Vagina (tissue), 2 donors: ENCODE measurements around the gene ALS2. TPM values are rescaled to one million over a fixed set of nuclear protein-coding genes. Genes with fewer than 3 reads are reported as not detected.
A peak's percentile ranks its signal among the peaks of the same experiment; 100 is the strongest.

Experiments used
- DNase-seq, 2 donors: peaks; one replicate each; pipeline ENCODE4 v3.0.0-alpha.2; 2017; ENCODE audit errors: extremely low spot score in 2 of 2
- H3K27ac ChIP-seq: fragments of 200-600 bp; sonication (generic); one replicate; pipeline ENCODE4 v1.5.1; 2019
- H3K27me3 ChIP-seq: fragments of 200-600 bp; sonication (generic); one replicate; pipeline ENCODE4 v1.5.1; 2019
- H3K36me3 ChIP-seq, 2 donors: fragments of 200-600 bp; sonication (generic); one replicate each; pipeline ENCODE4 v1.5.1; 2017 to 2019
- H3K4me1 ChIP-seq: fragments of 200-600 bp; sonication (generic); one replicate; pipeline ENCODE4 v1.5.1; 2019
- H3K4me3 ChIP-seq, 2 donors: fragments of 200-600 bp; sonication (generic); 1 replicate in 1 of 2; 2 replicates in 1 of 2; pipeline ENCODE4 v1.5.1; 2016 to 2019
- H3K9me3 ChIP-seq: fragments of 200-600 bp; sonication (generic); one replicate; pipeline ENCODE4 v1.5.1; 2019
- POLR2A ChIP-seq, 2 donors: fragments of 450-650 bp; IDR thresholded peaks; one replicate each; pipeline ENCODE4 v1.6.1; 2017; ENCODE audit warnings: antibody characterized with exemption in 2 of 2, mild to moderate bottlenecking in 2 of 2, moderate library complexity in 2 of 2
- POLR2AphosphoS5 ChIP-seq, 2 donors: sonication (generic); formaldehyde crosslinking; IDR thresholded peaks; one replicate each; pipeline ENCODE4 v1.9.0; 2017; ENCODE audit warnings: antibody characterized with exemption in 2 of 2, mild to moderate bottlenecking in 2 of 2, low read depth in 1 of 2; ENCODE audit not compliant: insufficient read depth in 1 of 2
- intact Hi-C: fragments of 100-400 bp; cut with DNase I; formaldehyde crosslinking; loops from one replicate; pipeline ENCODE4 v1.15.1; 2023
- total RNA-seq: library from RNA; depleted of rRNA; stranded (reverse); fragments of >200 nt; gene quantifications from one replicate; pipeline ENCODE4 v1.2.3, GENCODE V29; 2016
- TF ChIP-seq, protein P1 (sequence below), 3 experiments: fragments of 450-650 bp in 2 of 3; fragments of 200-600 bp in 1 of 3; sonication (generic) in 1 of 3; IDR thresholded peaks; one replicate each; pipeline ENCODE4 v1.5.1; 2017 to 2019; ENCODE audit warnings: antibody characterized with exemption in 3 of 3, mild to moderate bottlenecking in 2 of 3, moderate library complexity in 2 of 3

ALS2 gene
- total RNA-seq, 1 donor from 2014 or later = 9.3 TPM

DNA sequence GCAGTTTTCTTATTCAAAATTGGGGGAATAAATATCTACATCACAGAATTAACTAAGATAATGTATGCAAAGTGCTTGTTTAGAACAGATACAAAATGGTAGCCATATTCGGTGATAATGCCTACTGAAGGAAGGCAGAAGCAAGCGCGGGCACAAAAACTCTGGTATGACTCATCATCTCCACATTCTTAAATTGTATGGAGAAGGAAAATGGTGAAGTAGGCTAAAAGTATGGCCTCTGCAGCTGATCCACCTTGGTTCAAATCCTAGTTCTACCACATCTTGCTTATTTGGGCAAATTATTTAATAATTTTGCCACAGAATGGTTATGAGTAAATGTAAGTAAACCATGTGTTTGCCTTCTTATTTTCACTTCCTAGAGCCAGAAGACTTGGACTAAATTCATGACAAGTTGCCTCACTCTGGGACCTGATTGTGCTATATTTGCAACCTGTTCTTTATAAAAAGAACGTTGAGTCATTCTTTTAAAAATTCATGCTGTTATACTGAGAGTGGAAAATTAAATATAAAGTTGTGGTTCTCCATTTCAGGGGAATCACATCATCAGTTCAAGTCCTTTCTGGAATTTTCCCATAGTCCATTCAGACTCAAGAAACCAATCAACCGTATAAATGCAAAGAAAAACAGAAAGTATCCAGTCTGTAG is 16.6 kb upstream of the ALS2 start:
- Histone ChIP-seq H3K36me3 (no peaks in the 10 kb centered on the region), H3K27me3 (no peaks in the 10 kb centered on the region), H3K4me3 (no peak overlapping the region), H3K4me1 (no peaks in the 10 kb centered on the region), H3K27ac (no peak overlapping the region), H3K9me3 (no peaks in the 10 kb centered on the region)
- TF ChIP-seq, protein P1, sequence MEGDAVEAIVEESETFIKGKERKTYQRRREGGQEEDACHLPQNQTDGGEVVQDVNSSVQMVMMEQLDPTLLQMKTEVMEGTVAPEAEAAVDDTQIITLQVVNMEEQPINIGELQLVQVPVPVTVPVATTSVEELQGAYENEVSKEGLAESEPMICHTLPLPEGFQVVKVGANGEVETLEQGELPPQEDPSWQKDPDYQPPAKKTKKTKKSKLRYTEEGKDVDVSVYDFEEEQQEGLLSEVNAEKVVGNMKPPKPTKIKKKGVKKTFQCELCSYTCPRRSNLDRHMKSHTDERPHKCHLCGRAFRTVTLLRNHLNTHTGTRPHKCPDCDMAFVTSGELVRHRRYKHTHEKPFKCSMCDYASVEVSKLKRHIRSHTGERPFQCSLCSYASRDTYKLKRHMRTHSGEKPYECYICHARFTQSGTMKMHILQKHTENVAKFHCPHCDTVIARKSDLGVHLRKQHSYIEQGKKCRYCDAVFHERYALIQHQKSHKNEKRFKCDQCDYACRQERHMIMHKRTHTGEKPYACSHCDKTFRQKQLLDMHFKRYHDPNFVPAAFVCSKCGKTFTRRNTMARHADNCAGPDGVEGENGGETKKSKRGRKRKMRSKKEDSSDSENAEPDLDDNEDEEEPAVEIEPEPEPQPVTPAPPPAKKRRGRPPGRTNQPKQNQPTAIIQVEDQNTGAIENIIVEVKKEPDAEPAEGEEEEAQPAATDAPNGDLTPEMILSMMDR (IDR thresholded peaks at IDR 0.05) = no peak
- TF ChIP-seq POLR2AphosphoS5 (IDR thresholded peaks at IDR 0.05; ENCODE audit: insufficient read depth in 1 of 2, low read depth in 1 of 2) = no peak
- intact Hi-C loops = loop anchor here (10.0 kb wide), 1 partner anchor 377 kb away; no protein-coding TSS in a partner anchor
- DNase-seq = no peak

DNA sequence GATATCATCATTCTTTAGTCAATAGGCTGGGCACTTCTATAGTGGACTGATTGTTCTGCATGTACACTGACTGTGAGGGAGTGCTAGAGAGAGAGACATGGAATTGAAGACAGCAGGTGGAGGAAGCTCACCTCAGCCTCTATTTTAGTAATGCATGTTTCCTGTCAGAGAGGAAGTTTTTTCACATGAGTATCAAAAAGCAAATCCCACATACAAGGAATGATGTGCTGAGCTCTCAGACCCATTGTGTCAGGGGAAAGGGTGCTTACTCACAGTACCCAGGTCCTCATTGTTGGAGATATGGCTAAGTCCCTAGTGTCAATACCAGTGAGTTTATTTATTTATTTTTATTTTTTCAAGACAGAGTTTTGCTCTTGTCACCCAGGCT is 15.7 kb upstream of the ALS2 start:
- Histone ChIP-seq H3K27ac (no peak overlapping the region), H3K4me3 (no peak overlapping the region), H3K9me3 (no peaks in the 10 kb centered on the region), H3K27me3 (no peaks in the 10 kb centered on the region), H3K36me3 (no peaks in the 10 kb centered on the region), H3K4me1 (no peaks in the 10 kb centered on the region)
- intact Hi-C loops = loop anchor here (10.0 kb wide), 1 partner anchor 378 kb away; no protein-coding TSS in a partner anchor
- no peak for DNase-seq
- TF ChIP-seq POLR2AphosphoS5 (IDR thresholded peaks at IDR 0.05; ENCODE audit: insufficient read depth in 1 of 2, low read depth in 1 of 2) = no peak
- no peak for TF ChIP-seq POLR2A (IDR thresholded peaks at IDR 0.05)
- TF ChIP-seq, protein P1 (IDR thresholded peaks at IDR 0.05) = no peak

DNA sequence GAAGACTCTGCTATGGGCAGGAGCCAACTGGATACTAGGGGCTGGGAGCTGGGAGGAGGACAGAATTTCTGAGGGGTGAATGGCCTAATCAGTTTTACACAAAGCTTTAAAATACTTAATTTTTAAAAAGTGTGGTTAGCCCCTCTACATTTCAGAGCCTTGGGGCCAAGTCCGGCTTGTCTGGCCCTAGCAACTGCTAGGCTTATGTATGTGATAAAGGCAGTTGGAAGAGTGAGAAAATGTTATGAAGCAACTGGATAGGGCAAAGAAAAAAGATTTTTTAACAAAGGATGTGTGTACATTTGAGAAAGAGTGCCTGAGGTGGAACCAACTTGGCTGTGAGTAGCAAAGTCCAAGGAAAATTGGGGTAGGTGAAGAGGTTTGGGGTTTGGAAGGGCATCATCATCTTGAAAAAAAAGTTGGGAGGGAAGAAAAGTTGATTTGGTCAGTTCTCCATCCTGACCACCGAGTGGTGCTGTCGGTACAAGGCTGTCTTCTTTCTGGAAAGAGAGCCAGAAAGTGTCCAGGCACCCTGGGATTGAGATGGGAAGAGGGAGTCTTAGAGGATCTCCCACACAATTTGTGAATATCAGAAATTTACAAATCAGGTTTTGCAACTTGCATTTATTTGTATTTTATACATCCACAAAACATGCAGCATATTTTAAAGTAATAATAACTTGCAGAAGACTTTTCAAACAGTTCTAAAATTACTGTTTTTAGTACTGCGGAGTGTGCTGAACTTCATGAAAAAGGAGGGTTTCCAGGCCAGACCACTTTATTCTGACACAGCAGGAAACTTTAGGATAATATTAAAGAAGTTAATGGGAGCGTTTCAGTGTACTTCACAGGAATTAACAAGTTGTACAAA is 15.1 kb upstream of the ALS2 start:
- H3K4me3 ChIP-seq = no peak overlapping the region
- no peak for DNase-seq
- H3K36me3 ChIP-seq = no peaks in the 10 kb centered on the region
- H3K27ac ChIP-seq = no peak overlapping the region
- no peaks in the 10 kb centered on the region for H3K27me3 ChIP-seq
- H3K9me3 ChIP-seq = no peaks in the 10 kb centered on the region
- intact Hi-C loops = loop anchor here (10.0 kb wide), 1 partner anchor 379 kb away; no protein-coding TSS in a partner anchor
- H3K4me1 ChIP-seq = no peaks in the 10 kb centered on the region
- TF ChIP-seq, protein P1 (IDR thresholded peaks at IDR 0.05) = peak in 2 of 3 experiments; percentile 35 to 43
- no peak for TF ChIP-seq POLR2A (IDR thresholded peaks at IDR 0.05)

DNA sequence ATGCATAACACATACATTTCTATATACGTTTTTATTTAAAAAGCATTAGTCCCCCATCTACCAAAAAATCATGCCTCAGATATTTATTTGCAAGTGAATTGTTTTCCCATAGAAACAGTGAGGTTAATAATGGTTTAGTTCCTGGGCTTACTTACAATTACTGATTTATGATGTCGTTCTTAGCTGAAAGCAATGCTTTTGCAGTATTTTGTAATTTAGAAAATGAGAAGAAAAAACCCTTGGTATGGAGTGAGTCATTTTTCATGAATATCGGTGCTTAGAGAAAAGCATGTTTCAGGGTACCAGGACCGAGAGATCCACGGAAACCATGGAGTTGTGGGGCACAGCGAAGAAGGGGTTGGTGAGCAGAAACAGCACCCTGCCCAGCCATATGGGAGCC is 13.6 kb upstream of the ALS2 start:
- no peaks in the 10 kb centered on the region for H3K27me3 ChIP-seq
- TF ChIP-seq, protein P1 (IDR thresholded peaks at IDR 0.05) = no peak
- intact Hi-C loops = loop anchor here (10.0 kb wide), 1 partner anchor 381 kb away; no protein-coding TSS in a partner anchor
- no peaks in the 10 kb centered on the region for H3K4me1 ChIP-seq
- H3K9me3 ChIP-seq = no peaks in the 10 kb centered on the region
- no peak overlapping the region for H3K4me3 ChIP-seq
- no peak overlapping the region for H3K27ac ChIP-seq
- H3K36me3 ChIP-seq = no peaks in the 10 kb centered on the region
- DNase-seq = no peak

DNA sequence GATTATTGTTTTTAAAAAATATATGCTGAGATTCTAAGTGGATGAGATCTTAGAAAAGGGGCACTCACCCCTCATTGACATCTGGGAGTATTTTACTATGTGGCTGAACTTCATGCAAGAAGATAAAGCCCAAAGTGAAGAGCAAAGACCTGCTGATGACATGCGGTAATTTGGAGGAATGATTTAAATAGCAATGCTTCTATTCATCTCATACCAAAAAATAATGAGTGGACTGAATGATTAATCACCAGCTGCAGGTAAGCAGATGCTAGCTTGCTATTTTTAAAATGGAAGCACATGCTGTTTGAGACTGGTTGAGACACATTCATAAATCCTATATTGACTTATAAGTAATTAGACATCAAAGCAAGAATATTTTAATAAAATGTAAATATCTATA is 12.9 kb upstream of the ALS2 start:
- Histone ChIP-seq H3K9me3 (no peaks in the 10 kb centered on the region), H3K4me1 (no peaks in the 10 kb centered on the region), H3K27ac (no peak overlapping the region), H3K27me3 (no peaks in the 10 kb centered on the region), H3K36me3 (no peaks in the 10 kb centered on the region), H3K4me3 (no peak overlapping the region)
- DNase-seq = no peak
- intact Hi-C loops = loop anchor here (10.0 kb wide), 1 partner anchor 381 kb away; no protein-coding TSS in a partner anchor
- TF ChIP-seq POLR2A (IDR thresholded peaks at IDR 0.05) (no peak), POLR2AphosphoS5 (IDR thresholded peaks at IDR 0.05; ENCODE audit: insufficient read depth in 1 of 2, low read depth in 1 of 2) (no peak)
- TF ChIP-seq, protein P1 (IDR thresholded peaks at IDR 0.05) = no peak
